Glomerular visceral epithelial cell (primary cell): ENCODE data around the gene PSD2.

ENCODE experiments used
- DNase-seq: peaks from one replicate; pipeline ENCODE4 v3.0.0-alpha.2; 2016; ENCODE audit errors: extremely low spot score

PSD2 gene

GRCh38 chr5:139872851-139873794, 77.5 kb downstream of the PSD2 start:
- no peak for DNase-seq

DNA sequence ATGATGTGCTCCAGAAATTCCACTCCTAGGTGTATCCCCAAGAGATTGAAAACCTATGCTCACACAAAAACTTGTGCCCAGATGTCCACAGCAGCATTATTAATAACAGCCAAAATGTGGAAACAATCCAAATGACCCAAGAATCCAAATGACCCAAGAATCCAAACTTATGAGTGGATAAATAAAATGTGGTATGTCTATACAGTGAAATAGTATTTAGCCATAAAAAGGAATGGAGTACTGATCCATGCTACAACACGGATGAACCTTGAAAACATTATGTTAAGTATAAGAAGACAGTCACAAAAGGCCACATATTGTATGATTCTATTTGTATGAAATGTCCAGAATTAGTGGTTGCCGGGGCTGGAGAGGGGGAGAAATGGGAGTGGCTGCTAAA, 80.3 kb downstream of the PSD2 start:
- DNase-seq, result no peak

DNA sequence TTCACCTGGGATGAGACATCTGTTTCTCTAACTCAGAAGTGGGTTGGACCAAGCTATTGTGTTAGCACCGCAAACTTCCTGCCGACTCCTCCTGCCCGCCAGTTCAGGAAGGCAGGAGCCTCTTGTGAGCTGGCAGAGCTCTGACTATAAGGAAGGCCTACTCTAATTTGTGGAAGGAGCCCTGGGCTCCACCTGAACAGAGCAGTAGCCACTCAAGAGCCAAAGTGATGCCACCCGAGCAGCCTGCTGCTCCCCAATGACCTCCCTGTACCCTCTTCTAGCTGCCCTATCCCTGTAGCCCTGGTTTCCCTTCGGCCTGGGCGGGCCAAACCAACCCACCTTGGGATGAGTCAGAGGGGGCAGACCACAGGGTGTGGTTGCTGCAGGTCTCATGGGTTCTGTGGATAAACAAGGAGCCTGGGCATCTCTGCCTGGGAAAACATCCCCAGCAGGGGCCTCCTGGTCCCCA, 81.6 kb downstream of the PSD2 start:
- DNase-seq, result peak; percentile 25

DNA sequence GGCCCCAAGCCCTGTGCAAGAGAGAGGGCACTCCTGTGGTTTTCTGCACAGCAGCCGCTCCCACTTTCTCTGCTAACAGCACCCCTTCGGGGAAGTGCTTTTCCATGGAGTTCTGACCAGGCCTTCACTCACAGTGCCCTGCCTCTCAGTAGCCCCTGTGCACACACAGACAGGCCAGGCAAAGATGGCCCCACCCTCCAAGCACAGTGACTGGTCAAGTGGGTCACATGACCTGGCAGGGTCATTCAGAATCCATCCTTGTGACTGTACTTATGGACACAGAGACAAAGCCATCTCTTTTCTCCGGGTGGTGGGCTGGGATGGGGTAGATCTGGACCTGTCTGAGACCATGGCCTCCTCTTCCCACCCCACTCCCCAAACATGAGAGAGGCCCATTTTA, 82.5 kb downstream of the PSD2 start:
- DNase-seq, result no peak

DNA sequence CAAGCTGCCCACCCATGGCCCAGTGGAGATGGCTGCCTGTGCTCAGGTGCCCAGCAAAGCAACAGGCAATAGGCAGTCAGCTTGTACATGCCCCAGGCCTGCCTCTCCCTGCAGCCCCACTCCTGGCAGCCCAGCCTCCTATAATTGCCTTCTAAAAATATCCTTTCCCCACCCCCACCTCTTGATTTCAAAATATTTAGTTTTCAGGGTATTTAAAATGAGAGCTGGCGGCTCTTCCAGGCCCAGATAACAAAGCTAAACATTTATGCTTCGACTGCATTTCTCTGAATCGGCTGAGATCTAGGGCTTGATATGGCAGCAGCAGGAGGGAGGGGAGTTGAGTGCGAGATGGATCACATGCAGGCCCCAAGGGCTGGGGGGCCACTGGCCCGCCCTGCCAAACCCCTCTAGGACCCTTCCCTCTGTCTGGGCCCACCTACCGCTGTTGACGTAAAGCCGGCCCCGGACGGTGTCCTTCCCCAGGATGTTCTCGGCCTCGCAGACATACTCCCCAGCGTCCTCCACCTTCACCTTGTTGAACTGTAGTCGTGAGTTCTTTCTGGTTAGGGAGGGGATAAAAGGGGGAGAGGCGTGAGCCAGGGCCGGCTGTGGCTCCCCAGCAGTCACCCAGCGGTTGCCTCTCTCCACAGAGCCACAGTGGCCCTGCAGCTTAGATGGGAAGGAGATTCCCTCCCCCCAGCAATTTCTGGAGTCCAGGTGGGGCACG, 85.0 kb downstream of the PSD2 start:
- no peak for DNase-seq

DNA sequence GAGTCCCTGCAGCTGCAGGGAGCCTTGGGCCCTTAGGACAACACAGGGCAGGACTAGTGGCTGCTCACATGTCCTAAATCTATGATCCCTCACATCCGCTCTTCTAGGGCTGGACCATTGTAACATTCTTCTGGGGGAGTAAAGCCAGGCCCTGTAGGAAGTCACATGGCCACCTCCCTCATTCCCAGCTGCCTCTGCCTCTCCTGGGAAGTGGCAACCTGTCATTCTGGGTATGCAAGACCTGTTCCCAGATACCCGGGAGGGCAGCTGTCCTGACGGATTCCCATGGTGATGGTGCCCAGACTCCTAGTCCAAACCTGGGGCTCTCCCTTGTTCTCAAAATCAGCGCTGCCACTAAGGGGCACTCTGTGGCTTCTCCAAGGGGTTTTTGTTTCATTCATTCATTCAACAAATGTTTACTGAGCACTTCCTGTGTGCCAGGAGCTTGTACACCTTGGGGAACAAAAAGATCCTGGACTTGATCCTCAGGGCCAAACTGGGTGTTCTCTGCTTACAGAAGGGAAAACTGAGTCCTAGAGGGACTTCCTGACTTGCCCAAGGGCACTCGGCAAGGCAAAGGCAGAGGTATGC, 85.6 kb downstream of the PSD2 start:
- DNase-seq, result no peak

DNA sequence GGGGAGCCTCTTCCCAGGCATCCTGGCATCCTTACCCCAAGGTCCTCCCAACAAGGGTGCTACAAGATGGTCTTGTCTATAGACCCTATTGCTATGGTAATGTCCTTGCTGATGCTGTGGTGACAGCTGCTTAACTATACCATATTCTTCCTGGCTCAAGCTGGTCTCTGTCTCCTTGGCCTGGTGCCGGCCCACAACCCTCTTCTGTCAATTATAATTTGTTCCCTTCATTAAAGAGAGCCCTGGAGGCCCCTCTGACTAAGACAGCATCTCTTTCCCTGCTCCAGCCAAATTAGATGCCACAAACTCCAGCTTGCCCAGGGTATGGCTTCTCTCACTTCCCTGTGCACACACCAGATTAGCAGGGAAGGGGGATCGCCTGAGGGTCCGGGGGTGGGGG, 86.7 kb downstream of the PSD2 start:
- no peak for DNase-seq

GRCh38 chr5:139882961-139883539, 87.4 kb downstream of the PSD2 start:
- no peak for DNase-seq

DNA sequence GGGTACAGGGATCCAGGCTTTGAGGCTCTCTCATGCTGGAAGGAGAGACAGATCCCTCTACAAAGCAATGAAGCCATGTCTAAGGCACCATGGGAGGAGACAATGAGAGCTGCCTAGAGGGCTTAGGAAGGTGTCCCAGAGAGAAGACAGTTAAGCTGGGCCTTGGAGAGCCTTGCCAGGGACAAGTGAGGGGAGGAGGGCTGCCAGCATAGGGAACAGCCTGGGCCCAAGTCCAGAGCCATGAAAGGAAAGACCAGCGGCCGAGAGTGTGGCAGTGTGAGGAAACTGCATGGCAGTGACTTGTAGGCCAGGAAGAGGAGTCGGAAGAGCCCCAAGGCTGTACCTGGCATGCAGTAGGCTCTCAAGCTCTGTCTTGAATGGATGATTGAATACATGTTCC, 88.5 kb downstream of the PSD2 start:
- DNase-seq, result no peak

DNA sequence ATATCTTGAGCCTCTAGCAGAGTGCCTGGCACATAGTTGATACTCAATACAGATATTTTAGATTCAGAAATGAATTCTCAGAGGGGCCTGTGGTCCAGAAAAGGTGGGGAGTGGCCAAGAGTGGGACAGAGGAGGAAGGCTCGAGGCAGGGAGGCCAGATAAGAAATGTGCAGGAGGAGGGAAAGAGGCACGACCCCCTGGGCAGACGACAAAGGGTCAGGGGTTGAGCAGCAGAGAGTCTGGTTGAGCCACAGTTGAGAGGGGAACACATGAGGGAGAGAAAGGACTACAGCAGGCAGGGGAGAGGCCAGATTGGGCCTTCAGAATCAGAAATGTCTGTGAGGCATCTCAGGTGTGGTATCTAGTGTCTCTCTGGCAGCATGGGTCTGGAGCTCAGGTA, 89.1 kb downstream of the PSD2 start:
- no peak for DNase-seq

DNA sequence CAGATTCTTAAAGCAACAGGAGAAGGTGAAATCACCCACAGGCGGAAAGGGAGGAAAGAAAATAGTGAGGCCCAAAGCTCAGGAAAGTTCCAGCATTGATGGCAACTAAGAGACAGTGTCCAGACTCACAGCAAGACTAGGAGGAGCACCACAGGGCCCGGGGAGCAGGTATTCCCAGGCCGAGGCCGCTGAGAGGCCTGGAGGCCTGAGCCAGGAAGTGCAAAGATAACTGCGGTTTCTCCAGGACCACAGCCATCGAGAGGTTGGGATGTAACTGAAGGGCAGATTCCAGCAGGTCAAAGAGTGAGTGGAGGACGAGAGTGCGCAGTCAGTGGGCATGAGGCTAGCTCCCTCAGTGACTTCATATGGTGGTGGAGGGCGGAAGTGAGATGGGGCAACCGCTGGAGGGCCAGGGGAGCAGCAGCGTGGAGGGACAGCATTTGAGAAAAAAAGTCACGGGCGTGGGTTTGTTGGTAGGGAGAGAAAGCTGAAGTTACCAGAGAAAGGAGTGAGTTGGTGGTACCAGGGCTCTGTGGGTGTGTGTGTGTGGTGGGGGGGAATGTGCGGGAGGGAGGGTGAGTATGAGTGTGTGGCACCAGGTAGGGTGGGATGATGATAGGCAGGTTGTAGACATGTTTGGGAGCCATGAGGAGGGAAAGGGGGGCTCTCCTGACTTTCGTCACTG, 89.7 kb downstream of the PSD2 start:
- DNase-seq, result no peak

- DNase-seq, result no peak
Observed at GRCh38 chr5:139885857-139886208, 90.2 kb downstream of the PSD2 start.

DNA sequence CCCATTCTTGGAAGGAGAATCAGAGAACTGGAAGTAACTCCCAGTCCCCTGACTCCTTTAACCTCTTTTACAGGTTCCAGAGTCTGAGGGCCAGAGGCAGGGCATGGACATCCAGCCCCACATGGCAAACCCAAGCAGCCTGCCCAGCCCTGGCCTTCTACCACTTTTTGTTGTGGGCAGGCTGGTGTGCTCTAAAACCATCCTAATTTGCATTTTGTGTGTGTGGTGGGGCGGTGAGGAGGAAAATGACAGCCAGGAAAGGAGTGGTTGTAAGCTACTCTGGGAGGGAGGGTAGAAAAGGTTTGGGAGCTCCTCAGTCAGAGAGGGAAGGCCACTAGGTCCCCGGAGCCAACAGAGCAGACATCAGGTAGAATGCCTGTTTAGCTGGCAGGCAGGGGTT, 90.6 kb downstream of the PSD2 start:
- DNase-seq, result no peak

- no peak for DNase-seq
Observed at GRCh38 chr5:139888370-139888769, 92.8 kb downstream of the PSD2 start.

DNA sequence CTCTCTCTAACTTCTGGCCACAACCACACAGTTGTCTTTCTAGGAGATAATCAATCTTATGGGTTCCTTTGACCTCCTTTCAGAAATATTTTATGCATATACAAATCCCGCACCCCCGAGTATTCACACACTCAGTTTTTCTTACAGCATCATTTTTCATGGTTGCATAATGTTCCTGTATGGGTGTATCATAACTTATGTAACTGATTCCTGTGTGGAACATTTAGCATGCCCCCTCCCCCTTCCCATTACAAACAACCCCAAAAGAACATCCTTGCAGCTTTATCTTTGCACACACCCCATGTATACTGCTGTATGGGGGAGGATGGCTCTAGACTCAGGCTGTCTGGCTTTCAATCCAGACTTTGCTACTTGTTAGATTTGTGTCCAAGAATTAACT, 93.8 kb downstream of the PSD2 start:
- no peak for DNase-seq

DNA sequence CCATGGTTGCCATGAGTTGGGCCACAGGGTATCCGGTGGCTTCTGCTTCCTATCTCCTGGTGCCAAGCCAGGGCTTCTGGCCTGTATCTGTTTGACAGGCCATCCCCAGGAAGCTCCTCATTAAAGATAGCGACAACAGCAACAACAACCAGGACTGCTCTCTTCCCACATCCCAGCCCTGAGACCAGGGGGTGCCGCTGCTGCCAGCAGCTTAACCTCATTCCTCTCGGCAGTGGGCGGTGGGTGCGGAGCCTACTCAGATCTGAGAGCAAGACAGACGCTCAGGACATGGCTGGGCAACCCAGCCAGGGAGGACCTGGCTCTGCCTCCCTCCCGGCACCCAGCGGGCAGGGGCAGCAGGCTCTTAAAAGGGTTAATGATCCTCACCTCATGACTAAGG, 98.3 kb downstream of the PSD2 start:
- no peak for DNase-seq
